Liver (tissue), 9 donors: ENCODE results near the gene EDC4. TPM values are rescaled to one million over a fixed set of nuclear protein-coding genes. Genes with fewer than 3 reads are reported as not detected.

Source experiments
- DNase-seq: peaks from one replicate; pipeline ENCODE4 v3.0.0-alpha.2; 2017; ENCODE audit warnings: low spot score
- H3K27ac ChIP-seq, 2 donors: one replicate each; pipeline ENCODE4 v1.7.0; 2013; ENCODE audit warnings: inconsistent platforms in 2 of 2, low read length in 2 of 2, control low read depth in 1 of 2, low read depth in 1 of 2, mild to moderate bottlenecking in 1 of 2
- H3K27me3 ChIP-seq, 4 donors: one replicate each; pipeline versions ENCODE4 v1.6.1 to v1.7.0; 2013; ENCODE audit warnings: low read length in 3 of 4, inconsistent platforms in 1 of 4, mild to moderate bottlenecking in 1 of 4, moderate library complexity in 1 of 4; ENCODE audit not compliant: control insufficient read depth in 4 of 4, insufficient read depth in 4 of 4
- H3K36me3 ChIP-seq, 4 donors: one replicate each; pipeline versions ENCODE4 v1.6.1 to v1.7.0; 2013; ENCODE audit warnings: low read length in 3 of 4, mild to moderate bottlenecking in 3 of 4, low read depth in 1 of 4, moderate library complexity in 1 of 4; ENCODE audit not compliant: control insufficient read depth in 4 of 4, insufficient read depth in 3 of 4
- H3K4me1 ChIP-seq, 4 donors: one replicate each; pipeline versions ENCODE4 v1.6.1 to v1.7.0; 2013; ENCODE audit warnings: low read length in 3 of 4, mild to moderate bottlenecking in 3 of 4, moderate library complexity in 1 of 4; ENCODE audit not compliant: control insufficient read depth in 4 of 4, insufficient read depth in 4 of 4
- H3K4me3 ChIP-seq, 3 donors: one replicate each; pipeline versions ENCODE4 v1.6.1 to v1.7.0; 2013; ENCODE audit warnings: low read length in 3 of 3, control low read depth in 1 of 3, low read depth in 1 of 3, mild to moderate bottlenecking in 1 of 3
- H3K9ac ChIP-seq, 2 donors: one replicate each; pipeline ENCODE4 v1.7.0; 2013; ENCODE audit warnings: low read length in 2 of 2, mild to moderate bottlenecking in 2 of 2, moderate library complexity in 2 of 2, control low read depth in 1 of 2, low read depth in 1 of 2
- H3K9me3 ChIP-seq, 4 donors: one replicate each; pipeline versions ENCODE4 v1.6.1 to v1.7.0; 2013; ENCODE audit warnings: low read length in 3 of 4; ENCODE audit not compliant: control insufficient read depth in 4 of 4
- ATF3 ChIP-seq: IDR thresholded peaks from 2 replicates; pipeline ENCODE4 v1.6.1; 2016; ENCODE audit warnings: antibody characterized with exemption
- CTCF ChIP-seq: fragments of 150-350 bp; IDR thresholded peaks from 2 replicates; pipeline ENCODE4 v1.5.1; 2017; ENCODE audit warnings: improper control_type of control experiment, low read depth, low read length; ENCODE audit not compliant: missing input control
- EGR1 ChIP-seq, 2 donors: IDR thresholded peaks; 2 replicates each; pipeline ENCODE4 v1.6.1; 2016 to 2018; ENCODE audit warnings: antibody characterized with exemption in 2 of 2, low read depth in 2 of 2
- FOXA1 ChIP-seq: IDR thresholded peaks from 2 replicates; pipeline ENCODE4 v1.6.1; 2016; ENCODE audit warnings: antibody characterized with exemption
- FOXA2 ChIP-seq: IDR thresholded peaks from 2 replicates; pipeline ENCODE4 v1.6.1; 2016; ENCODE audit warnings: antibody characterized with exemption
- GABPA ChIP-seq, 2 donors: IDR thresholded peaks in 1 of 2; conservative IDR thresholded peaks in 1 of 2; 2 replicates each; pipeline ENCODE4 v1.6.1; 2016; ENCODE audit warnings: antibody characterized with exemption in 2 of 2, mild to moderate bottlenecking in 1 of 2, moderate library complexity in 1 of 2
- HNF4A ChIP-seq, 2 donors: conservative IDR thresholded peaks; 2 replicates each; pipeline ENCODE4 v1.6.1; 2016; ENCODE audit warnings: antibody characterized with exemption in 2 of 2, mild to moderate bottlenecking in 2 of 2
- HNF4G ChIP-seq: IDR thresholded peaks from 2 replicates; pipeline ENCODE4 v1.6.1; 2016; ENCODE audit warnings: antibody characterized with exemption
- JUND ChIP-seq, 2 donors: IDR thresholded peaks; 2 replicates each; pipeline ENCODE4 v1.6.1; 2016; ENCODE audit warnings: antibody characterized with exemption in 2 of 2
- MAX ChIP-seq: IDR thresholded peaks from 2 replicates; pipeline ENCODE4 v1.6.1; 2016; ENCODE audit warnings: antibody characterized with exemption
- NR2F2 ChIP-seq: IDR thresholded peaks from 2 replicates; pipeline ENCODE4 v1.6.1; 2016; ENCODE audit warnings: antibody characterized with exemption
- RAD21 ChIP-seq, 2 donors: IDR thresholded peaks; 2 replicates each; pipeline ENCODE4 v1.6.1; 2016; ENCODE audit warnings: antibody characterized with exemption in 2 of 2, mild to moderate bottlenecking in 2 of 2
- REST ChIP-seq: IDR thresholded peaks from 2 replicates; pipeline ENCODE4 v1.6.1; 2016; ENCODE audit warnings: antibody characterized with exemption, mild to moderate bottlenecking
- RXRA ChIP-seq, 2 donors: IDR thresholded peaks; 2 replicates each; pipeline ENCODE4 v1.6.1; 2017 to 2018; ENCODE audit warnings: antibody characterized with exemption in 2 of 2, mild to moderate bottlenecking in 1 of 2
- SP1 ChIP-seq: IDR thresholded peaks from 2 replicates; pipeline ENCODE4 v1.6.1; 2018; ENCODE audit warnings: antibody characterized with exemption, mild to moderate bottlenecking
- TAF1 ChIP-seq: conservative IDR thresholded peaks from 2 replicates; pipeline ENCODE4 v1.6.1; 2016; ENCODE audit warnings: antibody characterized with exemption, mild to moderate bottlenecking
- YY1 ChIP-seq: IDR thresholded peaks from 2 replicates; pipeline ENCODE4 v1.6.1; 2016; ENCODE audit warnings: antibody characterized with exemption, mild to moderate bottlenecking
- ZBTB33 ChIP-seq: IDR thresholded peaks from 2 replicates; pipeline ENCODE4 v1.6.1; 2016; ENCODE audit warnings: antibody characterized with exemption
- WGBS: extraction: QIAGEN DNeasy Blood & Tissue Kit; methylation state at CpG from one replicate; pipeline ENCODE4 v1.1.7; 2013; 5-methylcytosine and 5-hydroxymethylcytosine counted together
- polyA plus RNA-seq, 2 donors: library from polyadenylated mRNA; stranded (reverse) in 1 of 2; unstranded in 1 of 2; fragments of 200-250 nt in 1 of 2; fragments of >200 nt in 1 of 2; fragmentation: Nextera tagmentation in 1 of 2; extraction: Ambion mirVana in 1 of 2; gene quantifications; one replicate each; pipeline versions ENCODE4 v1.2.1 to v1.2.3, GENCODE V29; 2013 to 2015
- total RNA-seq, 2 donors: library from RNA; depleted of rRNA; stranded (reverse); fragments of >200 nt; gene quantifications; one replicate each; pipeline ENCODE4 v1.2.3, GENCODE V29; 2014
- donor health status: healthy.
- donor health status: healthy.
- donor health status: healthy.
- donor health status: healthy.
- donor health status: healthy.

EDC4 gene
- total and polyA plus RNA-seq, 4 donors, result 17.7 to 26.8 (median 21.6) TPM

- H3K4me1 ChIP-seq, result no peaks in the 10 kb centered on the region
- WGBS, result 91% methylated on average over 8 of the region's 8 CpGs
- H3K9ac ChIP-seq, result no peak overlapping the region
Measured at GRCh38 chr16:67922740-67923139, 49.9 kb downstream of the EDC4 start.

GRCh38 chr16:67923414-67924116, 50.7 kb downstream of the EDC4 start:
- Histone ChIP-seq H3K9me3 (no peaks in the 10 kb centered on the region), H3K36me3 (peaks cover 0 to 26% (median 9%) of the 10 kb centered on the region in 4 donors), H3K27me3 (no peaks in the 10 kb centered on the region), H3K9ac (no peak overlapping the region), H3K4me1 (peaks cover 0 to 3% (median 0%) of the 10 kb centered on the region in 4 donors), H3K27ac (no peak overlapping the region), H3K4me3 (no peak overlapping the region)
- no peak for DNase-seq
- TF ChIP-seq JUND (IDR thresholded peaks at IDR 0.05) (no peak), FOXA1 (no peak), RXRA (IDR thresholded peaks at IDR 0.05) (no peak), EGR1 (IDR thresholded peaks at IDR 0.05; ENCODE audit: low read depth in 2 of 2) (no peak), ZBTB33 (no peak), HNF4A (conservative IDR thresholded peaks at IDR 0.05) (no peak), CTCF (no peak), ATF3 (no peak), REST (no peak), HNF4G (no peak), TAF1 (no peak), GABPA (IDR thresholded peaks at IDR 0.05 in 1 of 2, conservative IDR thresholded peaks at IDR 0.05 in 1 of 2) (no peak), RAD21 (IDR thresholded peaks at IDR 0.05) (no peak), YY1 (no peak), NR2F2 (no peak), MAX (no peak)
- WGBS, result 81% methylated on average over 10 of the region's 10 CpGs

More at GRCh38 chr16:67922740-67923139, 49.9 kb downstream of the EDC4 start:
- DNase-seq, result peak; percentile 26
- H3K4me3 ChIP-seq, result no peak overlapping the region
- TF ChIP-seq FOXA1 (no peak), RXRA (IDR thresholded peaks at IDR 0.05) (no peak), FOXA2 (no peak), EGR1 (IDR thresholded peaks at IDR 0.05; ENCODE audit: low read depth in 2 of 2) (no peak), SP1 (no peak), ZBTB33 (no peak)
- no peaks in the 10 kb centered on the region for H3K9me3 ChIP-seq
- H3K27ac ChIP-seq, result no peak overlapping the region
- no peaks in the 10 kb centered on the region for H3K27me3 ChIP-seq
- peaks cover 0 to 22% (median 6%) of the 10 kb centered on the region in 4 donors for H3K36me3 ChIP-seq
